ENCODE data around the gene MFRP.

- no peak for TF ChIP-seq CTCF (IDR thresholded peaks at IDR 0.05; ENCODE audit: insufficient read depth, low read length, poor library complexity, severe bottlenecking)
- TF ChIP-seq EZH2phosphoT487 (conservative IDR thresholded peaks at IDR 0.05; ENCODE audit: low read length) = no peak
Observed at GRCh38 chr11:119350302-119350701, 3.8 kb upstream of the MFRP start.
